HG03025 (cell line): ENCODE measurements around the gene PXK.
A peak's percentile ranks its signal among the peaks of the same experiment; 100 is the strongest.

Experiments used
- ATAC-seq: cut with Tn5 transposase; IDR thresholded peaks from one replicate; pipeline ENCODE4 v1.9.1; 2021; ENCODE audit warnings: mild to moderate bottlenecking, moderate library complexity; ENCODE audit not compliant: unreplicated experiment, low FRiP score

PXK gene

DNA sequence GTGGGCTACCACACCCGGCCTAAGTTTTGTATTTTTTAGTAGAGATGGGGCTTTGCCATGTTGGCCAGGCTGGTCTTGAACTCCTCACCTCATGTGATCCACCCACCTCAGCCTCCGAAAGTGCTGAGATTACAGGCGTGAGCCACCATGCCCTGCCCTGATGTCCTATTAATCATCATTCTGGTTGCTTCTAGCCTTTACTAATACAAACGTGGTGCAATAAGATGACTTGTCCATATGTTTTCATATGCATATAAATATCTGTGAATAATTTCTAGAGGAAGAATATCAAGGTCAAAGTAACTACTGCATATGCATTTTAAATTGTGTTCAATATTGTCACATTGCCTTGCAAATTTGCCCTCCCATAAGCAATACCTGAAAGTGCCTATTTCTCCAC, 126.5 kb downstream of the PXK start:
- ATAC-seq: no peak

- no peak for ATAC-seq
Measured at GRCh38 chr3:58462829-58463180, 130.1 kb downstream of the PXK start.

DNA sequence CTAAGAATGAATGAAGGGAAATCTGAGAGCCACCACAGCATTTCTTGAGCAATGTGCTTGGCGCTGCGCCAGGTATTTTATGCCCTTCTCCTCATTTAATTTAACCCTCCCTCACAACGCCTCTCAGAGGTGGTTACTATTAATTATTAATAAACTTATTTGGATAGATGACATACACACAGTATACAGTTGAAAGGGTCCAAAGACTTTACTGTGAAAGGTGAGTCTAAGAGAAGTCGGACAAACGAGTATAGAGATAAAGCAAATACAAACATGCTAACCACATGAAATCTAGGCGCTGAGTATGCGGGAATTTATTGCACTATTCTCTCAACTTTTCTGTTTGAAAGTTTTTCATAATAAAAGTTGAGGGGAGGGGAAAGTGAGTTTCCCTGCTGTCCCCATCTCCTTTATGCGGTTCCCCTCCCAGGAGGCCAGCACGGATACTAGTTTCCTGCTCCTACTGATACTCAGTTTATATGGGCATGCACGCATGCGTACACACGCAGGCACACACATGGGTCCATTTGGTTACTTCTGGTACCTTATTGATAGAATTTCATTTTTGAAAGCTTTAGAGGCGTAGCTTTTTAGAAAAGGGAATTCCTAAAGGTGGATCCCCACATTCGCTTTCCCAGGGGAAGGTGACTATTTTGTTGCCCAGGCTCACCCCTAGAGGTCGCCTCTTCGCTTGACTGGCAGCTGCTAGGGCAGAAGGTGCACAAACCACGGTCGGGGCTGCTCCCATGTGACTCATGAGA, 130.7 kb downstream of the PXK start:
- ATAC-seq: peak; percentile 61

DNA sequence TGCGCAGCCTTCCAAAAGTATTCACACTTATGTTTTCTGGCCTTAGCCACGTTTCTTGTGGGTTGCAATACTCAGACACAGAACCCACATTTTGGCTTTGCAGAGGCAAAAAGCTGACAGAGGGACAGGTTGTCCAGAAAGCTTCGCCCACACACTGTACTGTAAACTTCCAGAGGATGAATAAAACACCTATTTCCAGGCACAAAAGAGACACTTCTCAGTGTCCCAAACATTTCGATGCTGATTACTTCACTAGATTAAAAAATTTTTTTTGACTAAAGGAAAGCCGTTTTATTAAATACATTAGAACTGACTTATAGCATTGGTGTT, 131.2 kb downstream of the PXK start:
- ATAC-seq: no peak

GRCh38 chr3:58464866-58465265, 132.2 kb downstream of the PXK start:
- no peak for ATAC-seq

GRCh38 chr3:58466899-58467563, 134.3 kb downstream of the PXK start:
- no peak for ATAC-seq

GRCh38 chr3:58469096-58469495, 136.4 kb downstream of the PXK start:
- no peak for ATAC-seq

GRCh38 chr3:58470363-58471024, 137.8 kb downstream of the PXK start:
- ATAC-seq: no peak

DNA sequence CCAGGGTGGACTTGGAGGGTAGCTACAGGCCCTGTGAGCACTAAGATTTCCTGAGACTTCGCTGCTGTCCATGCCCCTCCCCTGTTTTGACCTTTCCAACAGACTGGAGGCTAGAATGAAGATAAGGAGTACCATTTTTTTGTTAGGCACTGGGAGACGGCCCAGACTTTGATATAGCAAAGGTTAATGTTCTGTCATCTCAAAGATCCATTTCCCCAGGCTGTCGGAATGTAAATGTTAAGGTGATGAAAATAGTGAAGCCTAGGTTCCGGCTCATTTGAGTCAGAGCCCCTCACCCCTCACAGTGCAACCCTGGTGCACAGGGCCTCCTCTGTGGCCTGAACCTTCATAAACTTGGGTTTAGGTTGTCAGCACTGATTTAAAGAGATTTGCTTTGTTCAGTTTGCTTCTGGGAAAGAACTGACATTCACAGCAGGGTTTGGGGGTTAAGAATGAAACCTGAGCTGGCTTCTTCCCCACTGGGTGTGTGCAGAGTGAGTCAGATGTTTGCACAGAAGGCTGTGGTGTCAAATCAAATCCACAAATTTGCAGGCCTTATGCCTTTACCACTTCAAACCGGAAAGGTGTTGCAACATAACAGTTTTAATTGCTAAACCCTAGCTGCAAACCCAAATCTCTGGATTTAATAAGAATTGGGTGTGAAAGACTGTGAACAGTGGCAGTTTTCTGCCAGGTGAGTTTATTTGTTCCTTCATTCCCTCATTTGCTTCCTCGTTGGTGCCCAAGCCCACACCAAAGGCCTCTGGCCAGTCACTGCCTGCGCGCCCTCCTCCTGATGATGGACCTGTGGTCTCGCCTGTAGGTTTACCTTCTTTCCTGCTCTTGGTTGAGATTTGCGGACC, 138.6 kb downstream of the PXK start:
- ATAC-seq: no peak

- ATAC-seq: no peak
Measured at GRCh38 chr3:58473275-58473674, 140.6 kb downstream of the PXK start.

- ATAC-seq: no peak
Measured at GRCh38 chr3:58474348-58474911, 141.7 kb downstream of the PXK start.

DNA sequence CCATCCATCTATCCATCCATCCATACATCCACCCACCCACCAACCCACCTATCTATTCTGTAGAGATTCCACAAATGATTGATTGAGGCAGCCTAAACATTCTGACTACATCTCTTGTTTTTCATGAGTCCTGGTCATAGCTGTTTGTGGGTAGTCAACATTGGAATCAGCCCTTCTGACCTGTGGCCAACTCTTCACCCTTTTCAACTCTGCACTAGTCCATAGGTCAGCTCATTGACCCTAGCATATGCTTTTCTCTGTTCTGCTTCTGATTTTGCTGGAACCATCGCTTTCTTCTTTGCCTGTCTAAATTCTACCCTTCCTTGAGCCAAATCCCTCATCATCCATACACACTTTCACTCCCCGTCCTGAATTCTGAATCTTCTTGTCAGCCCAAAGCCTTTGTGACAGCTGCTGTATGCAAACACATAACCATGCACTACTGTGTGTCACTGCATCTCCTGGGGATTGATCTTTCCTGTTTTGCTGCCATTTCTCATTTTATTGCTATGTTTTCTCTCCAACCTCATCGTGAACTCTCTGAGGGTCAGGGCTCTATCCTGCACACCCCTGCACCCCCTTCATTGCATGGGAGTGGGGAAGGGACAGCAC, 142.4 kb downstream of the PXK start:
- no peak for ATAC-seq
